Mucosa of descending colon (tissue), 3 donors: ENCODE measurements around the gene PXDN. TPM values are rescaled to one million over a fixed set of nuclear protein-coding genes. Genes with fewer than 3 reads are reported as not detected.
"Not testable (repeated sequence)": the region's sequence is repeated elsewhere in the genome, so short reads cannot be mapped to it uniquely, and the experiment has no call there.

ENCODE experiments used
- ATAC-seq: fragments of 200-7000 bp; cut with Tn5 transposase; one replicate; pipeline ENCODE4 v1.9.1; 2020; ENCODE audit warnings: mild to moderate bottlenecking, moderate library complexity
- DNase-seq, 3 donors: peaks; one replicate each; pipeline ENCODE4 v3.0.0-alpha.2; 2020
- H3K36me3 ChIP-seq: fragments of 200-600 bp; one replicate; pipeline ENCODE4 v1.8.0; 2021; ENCODE audit warnings: low read depth, mild to moderate bottlenecking
- H3K4me1 ChIP-seq: fragments of 200-600 bp; one replicate; pipeline ENCODE4 v1.8.0; 2021; ENCODE audit warnings: low read depth, mild to moderate bottlenecking
- H3K4me3 ChIP-seq: fragments of 200-600 bp; one replicate; pipeline ENCODE4 v1.8.0; 2021; ENCODE audit warnings: mild to moderate bottlenecking
- H3K9me3 ChIP-seq: fragments of 200-600 bp; one replicate; pipeline ENCODE4 v1.8.0; 2021; ENCODE audit warnings: mild to moderate bottlenecking
- CTCF ChIP-seq: fragments of 200-600 bp; IDR thresholded peaks from one replicate; pipeline ENCODE4 v1.8.0; 2022; ENCODE audit warnings: antibody characterized with exemption, mild to moderate bottlenecking
- intact Hi-C, 2 donors: fragments of 100-400 bp; cut with DNase I in 1 of 2; cut with micrococcal nuclease in 1 of 2; formaldehyde crosslinking; loops; one replicate each; pipeline versions ENCODE4 v1.11.0 to v1.11.1; 2022; cut with DNase I, micrococcal nuclease
- total RNA-seq, 3 donors: library from RNA; stranded (reverse); fragmentation: NEBNext Ultra II Directional in 2 of 3; extraction: Animal tissue kit (Norgen Biotek cat#: 25700) in 2 of 3; gene quantifications; one replicate each; pipeline versions ENCODE4 v1.2.1 to v1.2.4, GENCODE V29; 2021 to 2023
- donor health status: DM: no; HTN: no; CAD: no; lungs with moderate emphysema.
- donor health status: DM: no; HTN: no; CAD: no.
- donor health status: DM: no; HTN: yes; CAD: no.

The PXDN gene
- total RNA-seq, 3 donors from 2014 or later, result 9.3 to 52.4 (median 11.9) TPM

- no peak for ATAC-seq
- DNase-seq, result no peak
- Histone ChIP-seq H3K4me1 (no peaks in the 10 kb centered on the region), H3K36me3 (no peaks in the 10 kb centered on the region), H3K9me3 (no peaks in the 10 kb centered on the region), H3K4me3 (no peak overlapping the region)
- no peak for TF ChIP-seq CTCF
- intact Hi-C loops, result no loop called here
Measured at GRCh38 chr2:1716441-1716840, 27.9 kb downstream of the PXDN start.

- ATAC-seq, result peak; percentile 45
- H3K9me3 ChIP-seq, H3K4me1 ChIP-seq, H3K36me3 ChIP-seq, H3K4me3 ChIP-seq, intact Hi-C loops, DNase-seq: not testable (repeated sequence)
Measured at GRCh38 chr2:1716014-1716305, 28.4 kb downstream of the PXDN start.

GRCh38 chr2:1715184-1716013, 28.9 kb downstream of the PXDN start:
- H3K36me3 ChIP-seq, result no peaks in the 10 kb centered on the region
- no peak overlapping the region for H3K4me3 ChIP-seq
- no peak for ATAC-seq
- no peak for TF ChIP-seq CTCF
- intact Hi-C loops, result no loop called here
- no peaks in the 10 kb centered on the region for H3K4me1 ChIP-seq
- H3K9me3 ChIP-seq, result no peaks in the 10 kb centered on the region
- DNase-seq, result no peak

GRCh38 chr2:1714291-1715064, 29.8 kb downstream of the PXDN start:
- Histone ChIP-seq H3K4me3 (no peak overlapping the region), H3K4me1 (no peaks in the 10 kb centered on the region), H3K9me3 (no peaks in the 10 kb centered on the region), H3K36me3 (no peaks in the 10 kb centered on the region)
- no peak for ATAC-seq
- no peak for TF ChIP-seq CTCF
- DNase-seq, result no peak
- intact Hi-C loops, result no loop called here

- no peak for TF ChIP-seq CTCF
Measured at GRCh38 chr2:1713839-1714236, 30.5 kb downstream of the PXDN start.

GRCh38 chr2:1713142-1713838, 31.0 kb downstream of the PXDN start:
- Histone ChIP-seq H3K36me3 (no peaks in the 10 kb centered on the region), H3K4me3 (no peak overlapping the region), H3K4me1 (peaks cover 5% of the 10 kb centered on the region), H3K9me3 (no peaks in the 10 kb centered on the region)
- TF ChIP-seq CTCF, result no peak
- intact Hi-C loops, result no loop called here
- ATAC-seq (no peak), DNase-seq (no peak)

More at GRCh38 chr2:1713839-1714236, 30.5 kb downstream of the PXDN start:
- Histone ChIP-seq H3K9me3 (no peaks in the 10 kb centered on the region), H3K4me1 (no peaks in the 10 kb centered on the region), H3K36me3 (no peaks in the 10 kb centered on the region), H3K4me3 (no peak overlapping the region)
- ATAC-seq, result no peak
- intact Hi-C loops, result no loop called here
- DNase-seq, result no peak
